Vagina (tissue), 2 donors: ENCODE data around the gene ERAL1. TPM values are rescaled to one million over a fixed set of nuclear protein-coding genes. Genes with fewer than 3 reads are reported as not detected.

ENCODE experiments used
- DNase-seq, 2 donors: peaks; one replicate each; pipeline ENCODE4 v3.0.0-alpha.2; 2017; ENCODE audit errors: extremely low spot score in 2 of 2
- H3K27ac ChIP-seq: fragments of 200-600 bp; sonication (generic); one replicate; pipeline ENCODE4 v1.5.1; 2019
- H3K27me3 ChIP-seq: fragments of 200-600 bp; sonication (generic); one replicate; pipeline ENCODE4 v1.5.1; 2019
- H3K36me3 ChIP-seq, 2 donors: fragments of 200-600 bp; sonication (generic); one replicate each; pipeline ENCODE4 v1.5.1; 2017 to 2019
- H3K4me1 ChIP-seq: fragments of 200-600 bp; sonication (generic); one replicate; pipeline ENCODE4 v1.5.1; 2019
- H3K4me3 ChIP-seq, 2 donors: fragments of 200-600 bp; sonication (generic); 1 replicate in 1 of 2; 2 replicates in 1 of 2; pipeline ENCODE4 v1.5.1; 2016 to 2019
- H3K9me3 ChIP-seq: fragments of 200-600 bp; sonication (generic); one replicate; pipeline ENCODE4 v1.5.1; 2019
- CTCF ChIP-seq, 3 experiments: fragments of 450-650 bp in 2 of 3; fragments of 200-600 bp in 1 of 3; sonication (generic) in 1 of 3; IDR thresholded peaks; one replicate each; pipeline ENCODE4 v1.5.1; 2017 to 2019; ENCODE audit warnings: antibody characterized with exemption in 3 of 3, mild to moderate bottlenecking in 2 of 3, moderate library complexity in 2 of 3
- POLR2A ChIP-seq, 2 donors: fragments of 450-650 bp; IDR thresholded peaks; one replicate each; pipeline ENCODE4 v1.6.1; 2017; ENCODE audit warnings: antibody characterized with exemption in 2 of 2, mild to moderate bottlenecking in 2 of 2, moderate library complexity in 2 of 2
- POLR2AphosphoS5 ChIP-seq, 2 donors: sonication (generic); formaldehyde crosslinking; IDR thresholded peaks; one replicate each; pipeline ENCODE4 v1.9.0; 2017; ENCODE audit warnings: antibody characterized with exemption in 2 of 2, mild to moderate bottlenecking in 2 of 2, low read depth in 1 of 2; ENCODE audit not compliant: insufficient read depth in 1 of 2
- intact Hi-C: fragments of 100-400 bp; cut with DNase I; formaldehyde crosslinking; loops from one replicate; pipeline ENCODE4 v1.15.1; 2023
- total RNA-seq: library from RNA; depleted of rRNA; stranded (reverse); fragments of >200 nt; gene quantifications from one replicate; pipeline ENCODE4 v1.2.3, GENCODE V29; 2016

The ERAL1 gene
- total RNA-seq, 1 donor from 2014 or later: 44.9 TPM

DNA sequence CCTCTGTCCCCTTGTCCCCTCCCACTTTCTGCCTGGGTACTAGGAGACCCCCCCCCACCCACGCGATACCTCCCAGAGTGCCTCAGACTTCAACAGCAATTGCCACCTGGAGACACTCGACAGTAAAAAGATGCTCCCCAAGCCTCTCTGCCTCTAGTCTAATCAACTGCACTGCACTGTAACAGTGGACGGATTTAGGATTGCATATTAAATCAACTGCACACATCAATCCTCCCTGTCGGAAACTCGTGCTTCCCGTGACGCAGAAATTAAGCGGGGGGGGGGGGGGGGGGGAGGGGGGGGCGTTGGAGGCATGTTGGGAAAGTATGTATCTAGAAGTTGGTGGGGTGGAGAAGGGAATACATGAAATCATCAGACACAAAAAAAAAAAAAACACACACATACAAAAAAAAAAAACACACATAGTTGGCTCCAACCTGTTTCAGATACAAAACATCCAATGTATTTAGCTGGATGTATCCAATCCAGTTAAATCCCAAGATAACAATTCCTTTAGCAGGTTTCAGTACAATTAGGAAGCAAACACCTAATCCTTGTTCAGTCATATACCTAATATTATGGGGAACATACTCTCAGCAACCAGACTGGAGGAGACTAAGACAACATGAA is 42.0 kb upstream of the ERAL1 start:
- Histone ChIP-seq H3K27me3 (no peaks in the 10 kb centered on the region), H3K4me1 (peaks cover 36% of the 10 kb centered on the region), H3K36me3 (no peaks in the 10 kb centered on the region), H3K9me3 (no peaks in the 10 kb centered on the region), H3K27ac (peak overlapping the region; percentile 94), H3K4me3 (peak overlapping the region; percentile 89 to 96)
- no peak for DNase-seq
- no peak for TF ChIP-seq POLR2AphosphoS5 (IDR thresholded peaks at IDR 0.05; ENCODE audit: insufficient read depth in 1 of 2, low read depth in 1 of 2)
- TF ChIP-seq CTCF (IDR thresholded peaks at IDR 0.05): no peak
- no peak for TF ChIP-seq POLR2A (IDR thresholded peaks at IDR 0.05)
- intact Hi-C loops: no loop called here

DNA sequence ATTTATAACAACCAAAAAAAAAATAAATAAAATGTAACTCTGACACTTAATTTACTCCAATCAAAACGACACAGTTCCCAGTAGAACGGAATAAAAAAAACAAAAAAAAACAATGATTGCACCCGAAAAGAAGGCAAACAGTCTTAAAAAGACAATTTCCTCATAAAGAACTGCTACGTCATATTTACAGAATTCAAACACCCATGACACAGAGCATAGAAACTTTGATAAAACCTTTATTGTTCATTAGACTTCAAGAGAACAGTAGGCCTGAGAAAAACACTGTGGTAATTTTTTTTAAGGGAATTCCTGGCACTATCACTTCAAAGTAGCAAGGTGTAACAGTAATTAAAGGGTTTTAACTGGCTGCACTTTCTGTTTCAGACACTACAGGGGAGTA is 38.3 kb upstream of the ERAL1 start:
- no peak for DNase-seq
- intact Hi-C loops: no loop called here
- Histone ChIP-seq H3K4me3 (no peak overlapping the region), H3K9me3 (no peaks in the 10 kb centered on the region), H3K36me3 (no peaks in the 10 kb centered on the region), H3K27me3 (no peaks in the 10 kb centered on the region), H3K27ac (no peak overlapping the region), H3K4me1 (peaks cover 2% of the 10 kb centered on the region)
- TF ChIP-seq POLR2A (IDR thresholded peaks at IDR 0.05): no peak
- TF ChIP-seq CTCF (IDR thresholded peaks at IDR 0.05): no peak
- no peak for TF ChIP-seq POLR2AphosphoS5 (IDR thresholded peaks at IDR 0.05; ENCODE audit: insufficient read depth in 1 of 2, low read depth in 1 of 2)

DNA sequence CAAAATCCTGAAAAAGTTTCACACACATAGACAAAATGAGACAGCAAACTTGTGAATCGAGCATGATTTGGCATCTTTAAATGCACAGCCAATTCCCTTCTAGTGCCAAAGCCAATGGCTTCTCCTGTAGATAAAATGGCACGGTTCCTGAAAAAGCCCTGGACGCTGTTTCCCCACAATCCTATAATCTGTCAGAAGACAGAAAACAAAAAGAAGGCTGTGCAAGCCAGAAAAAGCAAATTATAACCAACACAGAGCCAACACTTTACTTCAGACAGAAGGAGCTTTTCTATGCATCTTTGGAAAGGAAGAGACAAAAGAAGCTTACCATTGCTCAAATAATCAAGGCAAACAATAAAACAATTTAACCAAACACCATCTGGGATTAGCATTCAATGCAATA is 36.0 kb upstream of the ERAL1 start:
- H3K9me3 ChIP-seq: no peaks in the 10 kb centered on the region
- no peak overlapping the region for H3K27ac ChIP-seq
- H3K36me3 ChIP-seq: no peaks in the 10 kb centered on the region
- no peak for DNase-seq
- H3K4me1 ChIP-seq: no peaks in the 10 kb centered on the region
- TF ChIP-seq POLR2AphosphoS5 (IDR thresholded peaks at IDR 0.05; ENCODE audit: insufficient read depth in 1 of 2, low read depth in 1 of 2) (no peak), POLR2A (IDR thresholded peaks at IDR 0.05) (no peak), CTCF (IDR thresholded peaks at IDR 0.05) (no peak)
- intact Hi-C loops: no loop called here
- no peak overlapping the region for H3K4me3 ChIP-seq
- no peaks in the 10 kb centered on the region for H3K27me3 ChIP-seq

- no peaks in the 10 kb centered on the region for H3K9me3 ChIP-seq
- H3K36me3 ChIP-seq: no peaks in the 10 kb centered on the region
- TF ChIP-seq POLR2AphosphoS5 (IDR thresholded peaks at IDR 0.05; ENCODE audit: insufficient read depth in 1 of 2, low read depth in 1 of 2): no peak
- no peak for TF ChIP-seq CTCF (IDR thresholded peaks at IDR 0.05)
- TF ChIP-seq POLR2A (IDR thresholded peaks at IDR 0.05): no peak
- no peaks in the 10 kb centered on the region for H3K4me1 ChIP-seq
- no peaks in the 10 kb centered on the region for H3K27me3 ChIP-seq
- H3K4me3 ChIP-seq: no peak overlapping the region
- DNase-seq: no peak
- no peak overlapping the region for H3K27ac ChIP-seq
- intact Hi-C loops: no loop called here
These were observed 35.2 kb upstream of the ERAL1 start for GRCh38 chr17:28819582-28819981.

DNA sequence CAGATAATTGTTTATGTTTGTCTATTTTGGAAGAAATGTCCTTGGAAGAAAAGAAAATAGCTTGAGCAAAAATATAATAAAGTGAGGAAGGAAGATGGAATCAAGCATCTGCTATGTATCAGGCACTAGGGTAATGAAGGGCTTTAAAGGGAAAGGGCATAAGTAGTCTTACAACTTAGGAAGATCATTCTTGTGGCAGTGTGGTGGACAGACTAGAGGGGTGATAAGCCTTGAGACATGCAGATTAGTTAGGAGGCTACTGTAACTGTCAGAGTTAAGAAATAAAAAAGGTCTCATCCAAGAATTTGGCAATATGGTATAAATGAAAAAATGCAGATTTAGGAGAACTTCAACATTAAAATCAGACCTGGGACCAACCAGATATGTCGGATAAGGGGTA is 27.1 kb upstream of the ERAL1 start:
- peaks cover 12% of the 10 kb centered on the region for H3K4me1 ChIP-seq
- no peak overlapping the region for H3K4me3 ChIP-seq
- intact Hi-C loops: no loop called here

More for the DNA sequence above, 27.1 kb upstream of the ERAL1 start:
- Histone ChIP-seq H3K27me3 (no peaks in the 10 kb centered on the region), H3K27ac (no peak overlapping the region), H3K9me3 (no peaks in the 10 kb centered on the region), H3K36me3 (no peaks in the 10 kb centered on the region)
- TF ChIP-seq POLR2AphosphoS5 (IDR thresholded peaks at IDR 0.05; ENCODE audit: insufficient read depth in 1 of 2, low read depth in 1 of 2): no peak
- no peak for TF ChIP-seq POLR2A (IDR thresholded peaks at IDR 0.05)
- TF ChIP-seq CTCF (IDR thresholded peaks at IDR 0.05): no peak
- DNase-seq: no peak
